ENCODE results near the gene PHACTR2.

- no peak for TF ChIP-seq CTCF (IDR thresholded peaks at IDR 0.05)
- TF ChIP-seq POLR2A (IDR thresholded peaks at IDR 0.05): no peak
Measured at GRCh38 chr6:143742955-143743255, 65.1 kb downstream of the PHACTR2 start.
